ENCODE data around the gene MAP7D2.

- TF ChIP-seq CTCF (IDR thresholded peaks at IDR 0.05; ENCODE audit: low read depth, low read length) (no peak), EZH2phosphoT487 (IDR thresholded peaks at IDR 0.05; ENCODE audit: low read depth) (no peak)
These were observed 16.0 kb upstream of the MAP7D2 start for GRCh38 chrX:20132666-20133065.
